Osteoblast (primary cell): ENCODE results near the gene CTBP2. TPM values are rescaled to one million over a fixed set of nuclear protein-coding genes. Genes with fewer than 3 reads are reported as not detected.
A peak's percentile ranks its signal among the peaks of the same experiment; 100 is the strongest.

Experiments used
- DNase-seq: peaks from one replicate; pipeline ENCODE4 v3.0.0; 2011; ENCODE audit warnings: low spot score, mixed read lengths; ENCODE audit not compliant: insufficient read length; ENCODE audit errors: missing footprints
- H2AFZ ChIP-seq: 2 replicates; pipeline ENCODE4 v1.6.0; 2011; ENCODE audit warnings: mild to moderate bottlenecking, low read length
- H3K27ac ChIP-seq: 2 replicates; pipeline ENCODE4 v1.5.1; 2011; ENCODE audit warnings: mild to moderate bottlenecking, low read depth, low read length, moderate library complexity
- H3K27me3 ChIP-seq: 2 replicates; pipeline ENCODE4 v1.6.0; 2012; ENCODE audit warnings: mild to moderate bottlenecking, control low read depth, inconsistent platforms, low read length, moderate library complexity; ENCODE audit not compliant: insufficient read depth
- H3K36me3 ChIP-seq: 2 replicates; pipeline ENCODE4 v1.5.1; 2011; ENCODE audit warnings: mild to moderate bottlenecking, low read length, control low read depth, moderate library complexity; ENCODE audit not compliant: insufficient read depth
- H3K4me1 ChIP-seq: 2 replicates; pipeline ENCODE4 v1.5.1; 2011; ENCODE audit warnings: mild to moderate bottlenecking, low read length, control low read depth, moderate library complexity; ENCODE audit not compliant: insufficient read depth
- H3K4me2 ChIP-seq: 2 replicates; pipeline ENCODE4 v1.6.0; 2011; ENCODE audit warnings: mild to moderate bottlenecking, low read length; ENCODE audit not compliant: insufficient read depth
- H3K4me3 ChIP-seq: fragments of 200-600 bp; sonication (generic); 3 replicates; pipeline ENCODE4 v1.5.1; 2012; ENCODE audit warnings: mild to moderate bottlenecking, low read length, inconsistent platforms; ENCODE audit not compliant: insufficient read depth
- H3K79me2 ChIP-seq: 2 replicates; pipeline ENCODE4 v1.6.0; 2012; ENCODE audit warnings: mild to moderate bottlenecking, low read length, control low read depth, inconsistent platforms; ENCODE audit not compliant: insufficient read depth
- H3K9me3 ChIP-seq: 2 replicates; pipeline ENCODE4 v1.5.1; 2011; ENCODE audit warnings: low read depth, low read length, control low read depth
- H4K20me1 ChIP-seq: 2 replicates; pipeline ENCODE4 v1.6.0; 2012; ENCODE audit warnings: mild to moderate bottlenecking, low read length, control low read depth; ENCODE audit not compliant: insufficient read depth
- CTCF ChIP-seq: IDR thresholded peaks from 2 replicates; pipeline ENCODE4 v1.5.1; 2011; ENCODE audit warnings: mild to moderate bottlenecking, low read depth, low read length, moderate library complexity; ENCODE audit errors: extremely low read depth
- total RNA-seq: library from RNA; depleted of rRNA; stranded (reverse); fragments of >200 nt; gene quantifications from 2 replicates; pipeline ENCODE4 v1.2.3, GENCODE V29; 2012

The CTBP2 gene
- total RNA-seq, 1 donor, result 65.9 TPM

- Histone ChIP-seq H3K4me2 (peak overlapping the region; percentile 36), H3K36me3 (peaks cover 7% of the 10 kb centered on the region), H3K4me1 (peaks cover 61% of the 10 kb centered on the region), H3K79me2 (peaks cover 100% of the 10 kb centered on the region), H3K4me3 (no peak overlapping the region), H3K27ac (peak overlapping the region; percentile 98), H2AFZ (no peak overlapping the region), H3K27me3 (no peaks in the 10 kb centered on the region), H4K20me1 (peaks cover 30% of the 10 kb centered on the region), H3K9me3 (no peaks in the 10 kb centered on the region)
- peak; percentile 94 for DNase-seq
- no peak for TF ChIP-seq CTCF
These were observed 11.2 kb downstream of the CTBP2 start for GRCh38 chr10:125149036-125149679.

GRCh38 chr10:125148528-125148927 lies 11.8 kb downstream of the CTBP2 start:
- Histone ChIP-seq H3K79me2 (peaks cover 100% of the 10 kb centered on the region), H3K4me2 (peak overlapping the region; percentile 79), H3K9me3 (no peaks in the 10 kb centered on the region), H3K36me3 (peaks cover 7% of the 10 kb centered on the region), H3K27ac (peak overlapping the region; percentile 98), H3K4me1 (peaks cover 55% of the 10 kb centered on the region), H4K20me1 (peaks cover 31% of the 10 kb centered on the region), H2AFZ (no peak overlapping the region), H3K27me3 (no peaks in the 10 kb centered on the region), H3K4me3 (no peak overlapping the region)
- DNase-seq, result peak; percentile 62
- TF ChIP-seq CTCF, result no peak

- Histone ChIP-seq H3K27ac (peak overlapping the region; percentile 98), H4K20me1 (peaks cover 29% of the 10 kb centered on the region), H3K4me2 (peak overlapping the region; percentile 79), H3K4me3 (peak overlapping the region; percentile 52), H3K27me3 (no peaks in the 10 kb centered on the region), H3K79me2 (peaks cover 100% of the 10 kb centered on the region), H3K9me3 (no peaks in the 10 kb centered on the region), H2AFZ (no peak overlapping the region), H3K36me3 (peaks cover 7% of the 10 kb centered on the region), H3K4me1 (peaks cover 50% of the 10 kb centered on the region)
- peak; percentile 84 for DNase-seq
- no peak for TF ChIP-seq CTCF
These were observed 12.4 kb downstream of the CTBP2 start for GRCh38 chr10:125147971-125148439.

- DNase-seq, result peak; percentile 96
- Histone ChIP-seq H2AFZ (peak overlapping the region; percentile 56), H3K4me1 (peaks cover 42% of the 10 kb centered on the region), H3K4me2 (peak overlapping the region; percentile 79), H3K27ac (peak overlapping the region; percentile 98), H3K36me3 (peaks cover 7% of the 10 kb centered on the region), H3K79me2 (peaks cover 100% of the 10 kb centered on the region), H3K27me3 (no peaks in the 10 kb centered on the region), H3K9me3 (no peaks in the 10 kb centered on the region), H4K20me1 (peaks cover 35% of the 10 kb centered on the region), H3K4me3 (peak overlapping the region; percentile 52)
- no peak for TF ChIP-seq CTCF
These were observed 13.4 kb downstream of the CTBP2 start for GRCh38 chr10:125146791-125147579.
